Activated CD4-positive, alpha-beta T cell treated with anti-CD3 and anti-CD28 coated beads for 36 hours (primary cell): ENCODE data around the gene PDP2. TPM values are rescaled to one million over a fixed set of nuclear protein-coding genes. Genes with fewer than 3 reads are reported as not detected.
"Not testable (repeated sequence)": the region's sequence is repeated elsewhere in the genome, so short reads cannot be mapped to it uniquely, and the experiment has no call there.

Experiments used
- ATAC-seq: fragments of 200-7000 bp; cut with Tn5 transposase; one replicate; pipeline ENCODE4 v1.10.0; 2021; ENCODE audit warnings: mild to moderate bottlenecking, moderate library complexity
- CTCF ChIA-PET: fragments of 350-600 bp; sonication (Branson Sonifier 250); formaldehyde crosslinking; loops from one replicate; lab custom pipeline; 2021; ENCODE audit warnings: antibody characterized with exemption; lab: Charles Lee
- POLR2A ChIA-PET: fragments of 350-600 bp; sonication (Branson Sonifier 250); formaldehyde crosslinking; loops from one replicate; lab custom pipeline; 2021; ENCODE audit warnings: antibody characterized with exemption, inconsistent platforms; lab: Charles Lee
- DNase-seq: peaks from one replicate; pipeline ENCODE4 v3.0.0-alpha.2; 2020
- H3K27ac Mint-ChIP-seq: one replicate; pipeline ENCODE4 v1.8.0; 2021; ENCODE audit warnings: mixed read lengths
- H3K27me3 Mint-ChIP-seq: one replicate; pipeline ENCODE4 v1.8.0; 2021; ENCODE audit warnings: mixed read lengths
- H3K36me3 Mint-ChIP-seq: one replicate; pipeline ENCODE4 v1.8.0; 2021; ENCODE audit warnings: low read depth, mixed read lengths
- H3K4me1 Mint-ChIP-seq: one replicate; pipeline ENCODE4 v1.8.0; 2021; ENCODE audit warnings: mixed read lengths
- H3K4me3 Mint-ChIP-seq: one replicate; pipeline ENCODE4 v1.8.0; 2021; ENCODE audit warnings: mild to moderate bottlenecking, moderate library complexity, mixed read lengths
- H3K9me3 Mint-ChIP-seq: one replicate; pipeline ENCODE4 v1.8.0; 2021; ENCODE audit warnings: low read depth, mixed read lengths
- intact Hi-C, 2 experiments: fragments of 100-400 bp; cut with DNase I in 1 of 2; cut with micrococcal nuclease in 1 of 2; formaldehyde crosslinking; loops; one replicate each; pipeline versions ENCODE4 v1.14.2 to v1.15.1; 2022 to 2024; cut with DNase I, micrococcal nuclease
- total RNA-seq, 2 experiments: library from RNA; stranded (reverse); gene quantifications; one replicate each; pipeline ENCODE4 v1.2.3, GENCODE V29; 2021

The PDP2 gene
- total RNA-seq, 2 experiments from 2014 or later: 27.8 to 36.6 TPM

- ChIA-PET CTCF (interaction anchor here (0.6 to 2.8 kb wide), 21 partner anchors 9 to 865 kb away, joined by 3 to 19 read pairs (median 4); partner anchors contain the start of genes CES3, NAE1 and PDP2), POLR2A (no interaction called here)
- Mint-ChIP-seq H3K27ac (no peak overlapping the region), H3K4me3 (no peak overlapping the region), H3K36me3 (peaks cover 7% of the 10 kb centered on the region), H3K27me3 (no peaks in the 10 kb centered on the region), H3K4me1 (peaks cover 8% of the 10 kb centered on the region), H3K9me3 (no peaks in the 10 kb centered on the region)
- intact Hi-C loops: loop anchor here (1.0 to 2.0 kb wide), 4 partner anchors 30 to 40 kb away; partner anchors contain the start of genes CES2 (in 1 of the 2), CIAO2B (in 1 of the 2) and RRAD (in 1 of the 2)
- DNase-seq: peak; percentile 81
- ATAC-seq: peak; percentile 89
Observed at GRCh38 chr16:66894948-66895688, 14.8 kb downstream of the PDP2 start.

GRCh38 chr16:66895689-66895979 lies 15.3 kb downstream of the PDP2 start:
- no peak for DNase-seq
- intact Hi-C loops: loop anchor here (1.0 to 2.0 kb wide), 4 partner anchors 29 to 39 kb away; partner anchors contain the start of genes CES2 (in 1 of the 2), CIAO2B (in 1 of the 2) and RRAD (in 1 of the 2)
- H3K36me3 Mint-ChIP-seq: peaks cover 7% of the 10 kb centered on the region
- no peaks in the 10 kb centered on the region for H3K9me3 Mint-ChIP-seq
- ATAC-seq: no peak
- ChIA-PET POLR2A (no interaction called here), CTCF (interaction anchor here (0.6 to 2.8 kb wide), 16 partner anchors 9 to 217 kb away, joined by 3 to 19 read pairs (median 4); partner anchors contain the start of gene PDP2)
- peaks cover 8% of the 10 kb centered on the region for H3K4me1 Mint-ChIP-seq
- no peaks in the 10 kb centered on the region for H3K27me3 Mint-ChIP-seq
- no peak overlapping the region for H3K4me3 Mint-ChIP-seq
- no peak overlapping the region for H3K27ac Mint-ChIP-seq

- ChIA-PET CTCF (interaction anchor here (0.8 to 2.8 kb wide), 12 partner anchors 10 to 45 kb away, joined by 3 to 19 read pairs (median 6); partner anchors contain the start of gene PDP2), POLR2A (no interaction called here)
- DNase-seq (no peak), ATAC-seq (no peak)
- H3K4me1 Mint-ChIP-seq: peaks cover 8% of the 10 kb centered on the region
- H3K9me3 Mint-ChIP-seq: no peaks in the 10 kb centered on the region
- no peak overlapping the region for H3K4me3 Mint-ChIP-seq
- intact Hi-C loops: loop anchor here (1.0 to 2.0 kb wide), 4 partner anchors 29 to 39 kb away; partner anchors contain the start of genes CES2 (in 1 of the 2), CIAO2B (in 1 of the 2) and RRAD (in 1 of the 2)
- no peaks in the 10 kb centered on the region for H3K27me3 Mint-ChIP-seq
- no peak overlapping the region for H3K27ac Mint-ChIP-seq
- peaks cover 7% of the 10 kb centered on the region for H3K36me3 Mint-ChIP-seq
Observed at GRCh38 chr16:66895999-66896398, 15.7 kb downstream of the PDP2 start.

- H3K27me3 Mint-ChIP-seq, intact Hi-C loops, DNase-seq, H3K4me3 Mint-ChIP-seq, ATAC-seq, H3K36me3 Mint-ChIP-seq, H3K27ac Mint-ChIP-seq, H3K4me1 Mint-ChIP-seq, POLR2A ChIA-PET, H3K9me3 Mint-ChIP-seq: not testable (repeated sequence)
- CTCF ChIA-PET: interaction anchor here (0.7 to 2.7 kb wide), 3 partner anchors 16 to 66 kb away, joined by 3 to 12 read pairs (median 9); partner anchors contain the start of genes NAE1 and PDP2
Observed at GRCh38 chr16:66896682-66897081, 16.4 kb downstream of the PDP2 start.

- CTCF ChIA-PET: interaction anchor here (1.0 to 1.3 kb wide), 4 partner anchors 8 to 51 kb away, joined by 3 to 6 read pairs (median 4); partner anchors contain the start of gene PDP2
Observed at GRCh38 chr16:66898207-66898606, 17.9 kb downstream of the PDP2 start.

GRCh38 chr16:66898933-66899309 lies 18.6 kb downstream of the PDP2 start:
- no peaks in the 10 kb centered on the region for H3K4me1 Mint-ChIP-seq
- no peak overlapping the region for H3K27ac Mint-ChIP-seq
- DNase-seq (no peak), ATAC-seq (no peak)
- intact Hi-C loops: no loop called here
- no peaks in the 10 kb centered on the region for H3K27me3 Mint-ChIP-seq
- ChIA-PET CTCF (interaction anchor here (1.0 to 1.2 kb wide), 3 partner anchors 12 to 50 kb away, joined by 3 to 4 read pairs (median 3); partner anchors contain the start of gene PDP2), POLR2A (interaction anchor here (1.1 kb wide), 1 partner anchor 28 kb away, joined by 3 read pairs; no protein-coding TSS in a partner anchor)
- no peaks in the 10 kb centered on the region for H3K9me3 Mint-ChIP-seq
- no peak overlapping the region for H3K4me3 Mint-ChIP-seq
- H3K36me3 Mint-ChIP-seq: peaks cover 4% of the 10 kb centered on the region

More at GRCh38 chr16:66898207-66898606, 17.9 kb downstream of the PDP2 start:
- Mint-ChIP-seq H3K27me3 (no peaks in the 10 kb centered on the region), H3K4me1 (peaks cover under 1% of the 10 kb centered on the region), H3K36me3 (peaks cover 4% of the 10 kb centered on the region), H3K9me3 (no peaks in the 10 kb centered on the region), H3K4me3 (no peak overlapping the region), H3K27ac (no peak overlapping the region)
- POLR2A ChIA-PET: interaction anchor here (1.1 kb wide), 1 partner anchor 29 kb away, joined by 3 read pairs; no protein-coding TSS in a partner anchor
- ATAC-seq (no peak), DNase-seq (no peak)
- intact Hi-C loops: no loop called here

- H3K4me1 Mint-ChIP-seq: no peaks in the 10 kb centered on the region
- intact Hi-C loops: no loop called here
- H3K27me3 Mint-ChIP-seq: no peaks in the 10 kb centered on the region
- H3K9me3 Mint-ChIP-seq: no peaks in the 10 kb centered on the region
- ATAC-seq (no peak), DNase-seq (no peak)
- H3K4me3 Mint-ChIP-seq: no peak overlapping the region
- POLR2A ChIA-PET: interaction anchor here (0.6 kb wide), 1 partner anchor 18 kb away, joined by 4 read pairs; no protein-coding TSS in a partner anchor
- CTCF ChIA-PET: interaction anchor here (0.7 to 1.2 kb wide), 3 partner anchors 12 to 240 kb away, joined by 3 to 4 read pairs (median 3); partner anchors contain the start of gene PDP2
- no peak overlapping the region for H3K27ac Mint-ChIP-seq
- peaks cover 4% of the 10 kb centered on the region for H3K36me3 Mint-ChIP-seq
Observed at GRCh38 chr16:66899310-66899944, 19.1 kb downstream of the PDP2 start.

GRCh38 chr16:66899945-66900710 lies 19.8 kb downstream of the PDP2 start:
- no peak overlapping the region for H3K27ac Mint-ChIP-seq
- no peaks in the 10 kb centered on the region for H3K9me3 Mint-ChIP-seq
- peaks cover 4% of the 10 kb centered on the region for H3K36me3 Mint-ChIP-seq
- intact Hi-C loops: no loop called here
- H3K27me3 Mint-ChIP-seq: no peaks in the 10 kb centered on the region
- POLR2A ChIA-PET: interaction anchor here (0.6 kb wide), 1 partner anchor 18 kb away, joined by 4 read pairs; no protein-coding TSS in a partner anchor
- no peaks in the 10 kb centered on the region for H3K4me1 Mint-ChIP-seq
- no peak for DNase-seq
- CTCF ChIA-PET: interaction anchor here (0.7 to 1.3 kb wide), 4 partner anchors 11 to 239 kb away, joined by 3 to 5 read pairs (median 4); partner anchors contain the start of gene CIAO2B
- ATAC-seq: no peak
- no peak overlapping the region for H3K4me3 Mint-ChIP-seq

GRCh38 chr16:66900721-66901441 lies 20.6 kb downstream of the PDP2 start:
- intact Hi-C loops: no loop called here
- no peak overlapping the region for H3K4me3 Mint-ChIP-seq
- DNase-seq: no peak
- peaks cover 2% of the 10 kb centered on the region for H3K4me1 Mint-ChIP-seq
- CTCF ChIA-PET: interaction anchor here (0.5 to 1.3 kb wide), 6 partner anchors 11 to 284 kb away, joined by 3 to 5 read pairs (median 3); partner anchors contain the start of gene CIAO2B
- H3K9me3 Mint-ChIP-seq: no peaks in the 10 kb centered on the region
- no peak for ATAC-seq
- peaks cover 1% of the 10 kb centered on the region for H3K36me3 Mint-ChIP-seq
- no peaks in the 10 kb centered on the region for H3K27me3 Mint-ChIP-seq
- POLR2A ChIA-PET: no interaction called here
- no peak overlapping the region for H3K27ac Mint-ChIP-seq

- ATAC-seq (no peak), DNase-seq (no peak)
- Mint-ChIP-seq H3K27ac (no peak overlapping the region), H3K36me3 (no peaks in the 10 kb centered on the region), H3K4me1 (peaks cover 6% of the 10 kb centered on the region), H3K9me3 (no peaks in the 10 kb centered on the region), H3K27me3 (no peaks in the 10 kb centered on the region), H3K4me3 (no peak overlapping the region)
- ChIA-PET CTCF (interaction anchor here (0.5 to 1.2 kb wide), 3 partner anchors 21 to 283 kb away, joined by 3 to 5 read pairs (median 3); no protein-coding TSS in a partner anchor), POLR2A (no interaction called here)
- intact Hi-C loops: no loop called here
Observed at GRCh38 chr16:66901626-66902025, 21.3 kb downstream of the PDP2 start.
